Measurements from ENCODE around the gene ADSS1. TPM values are rescaled to one million over a fixed set of nuclear protein-coding genes. Genes with fewer than 3 reads are reported as not detected.

The ADSS1 gene
- total and polyA plus RNA-seq, 2 experiments from 2014 or later, result 3.8 to 7.6 TPM

DNA sequence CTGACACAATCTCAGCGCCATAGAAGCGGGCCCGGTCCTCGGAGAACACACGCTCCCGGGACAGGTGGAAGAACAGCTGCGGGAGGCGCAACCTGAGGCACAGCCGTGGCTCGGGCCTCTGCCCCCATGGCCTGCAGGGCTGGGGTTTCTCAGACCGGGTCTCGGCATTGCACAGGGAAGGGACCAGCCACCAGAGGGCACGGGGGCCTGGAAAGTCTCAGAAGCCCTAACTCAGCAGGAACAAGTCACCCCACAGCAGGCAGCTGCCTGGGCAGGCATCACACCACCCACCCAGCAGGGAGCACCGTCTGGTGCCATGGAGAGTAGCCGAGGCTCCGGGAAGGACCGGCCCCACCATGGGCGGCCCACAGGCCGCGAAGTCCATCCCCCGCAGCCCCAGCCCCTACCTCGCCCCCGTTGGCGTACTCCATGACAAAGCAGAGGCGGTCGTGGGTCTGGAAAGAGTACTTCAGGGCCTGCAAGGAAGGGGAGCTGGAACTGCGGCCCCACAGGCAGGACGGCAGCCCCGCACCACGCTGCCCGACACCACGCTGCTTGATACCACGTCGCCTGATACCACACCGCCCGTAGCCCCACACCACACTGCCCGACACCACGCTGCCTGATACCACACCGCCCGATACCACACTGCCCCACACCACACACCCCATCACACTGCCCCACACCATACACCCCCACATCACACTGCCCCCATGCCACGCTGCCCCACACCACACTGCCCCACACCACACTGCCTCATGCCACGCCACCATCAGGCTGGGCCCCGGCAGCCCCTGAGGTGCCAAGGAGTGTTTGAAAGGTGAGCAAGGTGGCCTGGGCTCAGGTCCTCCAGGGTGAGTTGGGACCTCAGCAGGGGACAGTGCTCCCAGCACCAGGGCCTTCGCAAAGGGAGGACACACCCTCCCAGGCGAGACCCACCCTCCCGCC, 49.8 kb downstream of the ADSS1 start:
- H3K9me3 ChIP-seq (ENCODE audit: low read depth), result no peaks in the 10 kb centered on the region
- WGBS (ENCODE audit: low lambda C conversion rate, missing lambda C conversion rate), result 92% methylated on average over 33 of the region's 46 CpGs
- H3K4me1 ChIP-seq (ENCODE audit: insufficient read depth), result peaks cover 1% of the 10 kb centered on the region
- H3K9me2 ChIP-seq (replicated peaks; ENCODE audit: insufficient read depth), result no peaks in the 10 kb centered on the region
- H4K20me1 ChIP-seq (ENCODE audit: insufficient read depth, poor library complexity, severe bottlenecking), result no peaks in the 10 kb centered on the region
- no peak overlapping the region for H3K4me2 ChIP-seq
- no peaks in the 10 kb centered on the region for H3K36me3 ChIP-seq (replicated peaks; ENCODE audit: insufficient read depth, low read depth)
- H3K27me3 ChIP-seq, result no peaks in the 10 kb centered on the region
- H2AFZ ChIP-seq, result no peak overlapping the region
- no peak for DNase-seq (ENCODE audit: low spot score)
- no peak overlapping the region for H3K4me3 ChIP-seq
- TF ChIP-seq CTCF (IDR thresholded peaks at IDR 0.05; ENCODE audit: poor library complexity) (no peak), EZH2phosphoT487 (IDR thresholded peaks at IDR 0.05; ENCODE audit: low read depth, severe bottlenecking, unreplicated experiment) (no peak), EZH2 (IDR thresholded peaks at IDR 0.05; ENCODE audit: borderline replicate concordance) (no peak)
- no peaks in the 10 kb centered on the region for H3K79me2 ChIP-seq
- no peak overlapping the region for H3K27ac ChIP-seq

- H3K9me3 ChIP-seq (ENCODE audit: low read depth), result no peaks in the 10 kb centered on the region
- no peaks in the 10 kb centered on the region for H3K4me1 ChIP-seq (ENCODE audit: insufficient read depth)
- no peak overlapping the region for H2AFZ ChIP-seq
- H3K27me3 ChIP-seq, result no peaks in the 10 kb centered on the region
- H3K27ac ChIP-seq, result no peak overlapping the region
- H3K36me3 ChIP-seq (replicated peaks; ENCODE audit: insufficient read depth, low read depth), result no peaks in the 10 kb centered on the region
- H3K4me2 ChIP-seq, result no peak overlapping the region
- H4K20me1 ChIP-seq (ENCODE audit: insufficient read depth, poor library complexity, severe bottlenecking), result no peaks in the 10 kb centered on the region
- no peak for TF ChIP-seq EZH2phosphoT487 (IDR thresholded peaks at IDR 0.05; ENCODE audit: low read depth, severe bottlenecking, unreplicated experiment)
- no peak for TF ChIP-seq EZH2 (IDR thresholded peaks at IDR 0.05; ENCODE audit: borderline replicate concordance)
- TF ChIP-seq CTCF (IDR thresholded peaks at IDR 0.05; ENCODE audit: poor library complexity), result no peak
- 86% methylated on average over 11 of the region's 20 CpGs for WGBS (ENCODE audit: low lambda C conversion rate, missing lambda C conversion rate)
- DNase-seq (ENCODE audit: low spot score), result no peak
- no peaks in the 10 kb centered on the region for H3K79me2 ChIP-seq
- no peak overlapping the region for H3K4me3 ChIP-seq
- no peaks in the 10 kb centered on the region for H3K9me2 ChIP-seq (replicated peaks; ENCODE audit: insufficient read depth)
Measured at GRCh38 chr14:104774453-104775072, 50.5 kb downstream of the ADSS1 start.

GRCh38 chr14:104775073-104775489, 51.1 kb downstream of the ADSS1 start:
- no peak for TF ChIP-seq CTCF (IDR thresholded peaks at IDR 0.05; ENCODE audit: poor library complexity)
- no peak for TF ChIP-seq EZH2 (IDR thresholded peaks at IDR 0.05; ENCODE audit: borderline replicate concordance)
- TF ChIP-seq EZH2phosphoT487 (IDR thresholded peaks at IDR 0.05; ENCODE audit: low read depth, severe bottlenecking, unreplicated experiment), result no peak
- 97% methylated on average over 13 of the region's 13 CpGs for WGBS (ENCODE audit: low lambda C conversion rate, missing lambda C conversion rate)
- Histone ChIP-seq H3K4me3 (no peak overlapping the region), H3K9me2 (replicated peaks; ENCODE audit: insufficient read depth) (no peaks in the 10 kb centered on the region), H3K36me3 (replicated peaks; ENCODE audit: insufficient read depth, low read depth) (no peaks in the 10 kb centered on the region), H3K9me3 (ENCODE audit: low read depth) (no peaks in the 10 kb centered on the region), H4K20me1 (ENCODE audit: insufficient read depth, poor library complexity, severe bottlenecking) (no peaks in the 10 kb centered on the region), H2AFZ (no peak overlapping the region), H3K27me3 (no peaks in the 10 kb centered on the region), H3K4me2 (no peak overlapping the region), H3K27ac (no peak overlapping the region), H3K79me2 (no peaks in the 10 kb centered on the region), H3K4me1 (ENCODE audit: insufficient read depth) (no peaks in the 10 kb centered on the region)
- DNase-seq (ENCODE audit: low spot score), result no peak

Data from hepatocyte (in vitro differentiated cells).